IPS DF 6.9 (cell line): ENCODE results near the gene ABCA1.
"Not testable (repeated sequence)": the region's sequence is repeated elsewhere in the genome, so short reads cannot be mapped to it uniquely, and the experiment has no call there.

ENCODE experiments used
- DNase-seq: peaks from one replicate; pipeline ENCODE4 v3.0.0-alpha.2; 2013; ENCODE audit warnings: low read depth, low spot score
- H3K27ac ChIP-seq: one replicate; pipeline ENCODE4 v1.5.1; 2013; ENCODE audit warnings: low read length, control low read depth
- H3K27me3 ChIP-seq: 2 replicates; pipeline ENCODE4 v1.6.1; 2013; ENCODE audit warnings: mild to moderate bottlenecking, low read length; ENCODE audit not compliant: control insufficient read depth, insufficient read depth
- H3K36me3 ChIP-seq: 2 replicates; pipeline ENCODE4 v1.6.1; 2013; ENCODE audit warnings: low read length; ENCODE audit not compliant: control insufficient read depth, insufficient read depth
- H3K4me1 ChIP-seq: 2 replicates; pipeline ENCODE4 v1.6.1; 2013; ENCODE audit warnings: low read length; ENCODE audit not compliant: control insufficient read depth, insufficient read depth
- H3K4me3 ChIP-seq: 2 replicates; pipeline ENCODE4 v1.5.1; 2013; ENCODE audit warnings: mild to moderate bottlenecking, low read length
- H3K9me3 ChIP-seq: 2 replicates; pipeline ENCODE4 v1.6.1; 2013; ENCODE audit warnings: low read length, inconsistent platforms; ENCODE audit not compliant: control insufficient read depth, insufficient read depth
- WGBS: extraction: QIAGEN DNeasy Blood & Tissue Kit; methylation state at CpG from one replicate; pipeline ENCODE4 v1.1.7; 2013; ENCODE audit warnings: mixed read lengths, missing lambda C conversion rate; ENCODE audit not compliant: insufficient read length, insufficient coverage; 5-methylcytosine and 5-hydroxymethylcytosine counted together

The ABCA1 gene, protein sequence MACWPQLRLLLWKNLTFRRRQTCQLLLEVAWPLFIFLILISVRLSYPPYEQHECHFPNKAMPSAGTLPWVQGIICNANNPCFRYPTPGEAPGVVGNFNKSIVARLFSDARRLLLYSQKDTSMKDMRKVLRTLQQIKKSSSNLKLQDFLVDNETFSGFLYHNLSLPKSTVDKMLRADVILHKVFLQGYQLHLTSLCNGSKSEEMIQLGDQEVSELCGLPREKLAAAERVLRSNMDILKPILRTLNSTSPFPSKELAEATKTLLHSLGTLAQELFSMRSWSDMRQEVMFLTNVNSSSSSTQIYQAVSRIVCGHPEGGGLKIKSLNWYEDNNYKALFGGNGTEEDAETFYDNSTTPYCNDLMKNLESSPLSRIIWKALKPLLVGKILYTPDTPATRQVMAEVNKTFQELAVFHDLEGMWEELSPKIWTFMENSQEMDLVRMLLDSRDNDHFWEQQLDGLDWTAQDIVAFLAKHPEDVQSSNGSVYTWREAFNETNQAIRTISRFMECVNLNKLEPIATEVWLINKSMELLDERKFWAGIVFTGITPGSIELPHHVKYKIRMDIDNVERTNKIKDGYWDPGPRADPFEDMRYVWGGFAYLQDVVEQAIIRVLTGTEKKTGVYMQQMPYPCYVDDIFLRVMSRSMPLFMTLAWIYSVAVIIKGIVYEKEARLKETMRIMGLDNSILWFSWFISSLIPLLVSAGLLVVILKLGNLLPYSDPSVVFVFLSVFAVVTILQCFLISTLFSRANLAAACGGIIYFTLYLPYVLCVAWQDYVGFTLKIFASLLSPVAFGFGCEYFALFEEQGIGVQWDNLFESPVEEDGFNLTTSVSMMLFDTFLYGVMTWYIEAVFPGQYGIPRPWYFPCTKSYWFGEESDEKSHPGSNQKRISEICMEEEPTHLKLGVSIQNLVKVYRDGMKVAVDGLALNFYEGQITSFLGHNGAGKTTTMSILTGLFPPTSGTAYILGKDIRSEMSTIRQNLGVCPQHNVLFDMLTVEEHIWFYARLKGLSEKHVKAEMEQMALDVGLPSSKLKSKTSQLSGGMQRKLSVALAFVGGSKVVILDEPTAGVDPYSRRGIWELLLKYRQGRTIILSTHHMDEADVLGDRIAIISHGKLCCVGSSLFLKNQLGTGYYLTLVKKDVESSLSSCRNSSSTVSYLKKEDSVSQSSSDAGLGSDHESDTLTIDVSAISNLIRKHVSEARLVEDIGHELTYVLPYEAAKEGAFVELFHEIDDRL (N-terminal part only)

DNA sequence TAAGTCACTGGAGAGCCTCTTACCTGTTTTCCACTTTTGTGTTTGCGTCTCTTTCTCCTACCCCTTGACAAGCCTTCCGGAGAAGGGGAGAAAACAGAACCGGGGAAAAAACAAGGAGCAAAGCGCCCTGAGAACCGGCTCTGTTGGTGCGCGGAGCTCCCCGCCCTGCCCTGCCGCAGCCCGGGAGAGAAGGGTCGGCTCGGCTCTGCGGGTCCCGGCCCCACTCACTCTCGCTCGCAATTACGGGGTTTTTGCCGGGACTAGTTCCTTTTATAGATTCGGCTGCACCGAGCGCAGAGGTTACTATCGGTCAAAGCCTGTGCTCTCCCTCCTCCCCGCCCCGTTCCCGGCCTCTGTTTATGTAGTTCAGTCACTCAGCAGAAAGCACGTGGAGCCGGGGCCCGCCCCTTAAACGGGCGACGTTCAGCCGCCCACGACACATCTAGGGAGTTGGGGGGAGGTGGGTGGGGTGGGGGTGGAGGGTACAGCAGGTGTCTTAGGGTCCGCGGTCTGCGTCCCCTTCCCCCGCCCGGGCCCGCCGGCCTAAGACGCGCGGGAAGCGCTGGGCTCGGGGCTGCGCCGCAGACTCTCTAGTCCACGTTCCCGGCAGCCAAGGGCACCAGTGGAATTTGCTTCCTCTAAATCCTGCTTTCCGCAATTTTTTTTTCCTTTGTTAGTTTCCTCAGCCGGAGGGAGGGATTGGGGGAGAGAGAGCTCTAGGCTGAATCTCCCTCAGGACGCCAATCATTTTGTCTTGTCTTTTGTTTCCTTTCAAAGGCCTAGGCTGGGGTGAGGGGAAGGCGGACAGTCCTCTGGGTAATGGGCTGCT is at the start of gene ABCA1:
Gene ABCA1 (minus strand): TSS at position 244 of the 829 bp plus-strand sequence. CDS start 24,476 bp downstream, outside the sequence.
- DNase-seq: peak; percentile 54
- H3K27ac ChIP-seq: no peak within 1 kb of the TSS
- no peaks in the 10 kb centered on the region for H3K27me3 ChIP-seq
- H3K4me1 ChIP-seq: no peaks in the 10 kb centered on the region; the same call in 1 of the 2 replicates
- no peaks in the 10 kb centered on the region for H3K36me3 ChIP-seq
- H3K4me3 ChIP-seq: peak within 1 kb of the TSS; percentile 51; the same call in 1 of the 2 replicates
- no CpG with 5 or more reads among the region's 53 CpGs for WGBS
- H3K9me3 ChIP-seq: no peaks in the 10 kb centered on the region

DNA sequence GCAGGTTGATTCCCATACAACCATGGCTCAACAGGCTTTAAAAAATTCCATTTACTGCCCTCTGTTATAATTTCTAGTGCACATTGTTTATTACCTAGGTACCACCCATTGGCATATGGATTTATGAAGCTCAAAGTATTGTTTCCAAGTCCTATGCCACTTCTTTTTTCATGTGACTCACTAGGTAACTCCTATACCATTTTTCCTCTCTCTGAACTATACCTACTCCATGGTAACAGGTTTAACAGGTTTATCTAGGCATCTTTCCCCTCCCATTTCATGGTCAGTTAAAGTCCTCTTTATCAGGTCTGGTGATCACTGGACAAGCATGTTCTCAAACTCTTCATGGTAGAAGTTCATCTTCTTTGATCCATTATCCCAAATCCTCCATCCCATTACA is 49.6 kb upstream of the ABCA1 start:
- no peaks in the 10 kb centered on the region for H3K9me3 ChIP-seq
- no peaks in the 10 kb centered on the region for H3K36me3 ChIP-seq
- H3K4me1 ChIP-seq: no peaks in the 10 kb centered on the region
- H3K27ac ChIP-seq: no peak overlapping the region
- no peaks in the 10 kb centered on the region for H3K27me3 ChIP-seq
- DNase-seq: no peak
- no peak overlapping the region for H3K4me3 ChIP-seq

DNA sequence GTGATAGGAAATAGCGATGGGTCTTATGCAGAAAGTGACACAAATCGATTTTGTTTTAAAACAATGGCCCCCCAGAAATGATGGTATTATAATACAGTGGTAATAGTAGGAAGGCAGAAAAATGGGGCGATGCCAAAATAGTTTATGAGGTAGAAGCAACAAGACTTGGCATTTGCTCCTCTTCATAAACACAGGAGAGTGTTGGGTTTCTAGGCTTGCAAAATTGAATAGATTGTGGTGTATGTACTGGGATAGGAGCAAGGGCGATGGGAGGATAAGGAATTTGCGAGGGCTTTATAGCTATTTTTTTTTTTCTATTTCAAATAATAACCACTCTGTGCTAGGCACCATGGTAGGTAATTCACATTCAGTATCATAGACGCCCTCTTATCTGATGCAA is 49.2 kb upstream of the ABCA1 start:
- Histone ChIP-seq H3K36me3 (no peaks in the 10 kb centered on the region), H3K9me3 (no peaks in the 10 kb centered on the region), H3K4me1 (no peaks in the 10 kb centered on the region), H3K4me3 (no peak overlapping the region), H3K27me3 (no peaks in the 10 kb centered on the region), H3K27ac (no peak overlapping the region)
- 100% methylated on average over 2 of the region's 6 CpGs for WGBS
- no peak for DNase-seq

DNA sequence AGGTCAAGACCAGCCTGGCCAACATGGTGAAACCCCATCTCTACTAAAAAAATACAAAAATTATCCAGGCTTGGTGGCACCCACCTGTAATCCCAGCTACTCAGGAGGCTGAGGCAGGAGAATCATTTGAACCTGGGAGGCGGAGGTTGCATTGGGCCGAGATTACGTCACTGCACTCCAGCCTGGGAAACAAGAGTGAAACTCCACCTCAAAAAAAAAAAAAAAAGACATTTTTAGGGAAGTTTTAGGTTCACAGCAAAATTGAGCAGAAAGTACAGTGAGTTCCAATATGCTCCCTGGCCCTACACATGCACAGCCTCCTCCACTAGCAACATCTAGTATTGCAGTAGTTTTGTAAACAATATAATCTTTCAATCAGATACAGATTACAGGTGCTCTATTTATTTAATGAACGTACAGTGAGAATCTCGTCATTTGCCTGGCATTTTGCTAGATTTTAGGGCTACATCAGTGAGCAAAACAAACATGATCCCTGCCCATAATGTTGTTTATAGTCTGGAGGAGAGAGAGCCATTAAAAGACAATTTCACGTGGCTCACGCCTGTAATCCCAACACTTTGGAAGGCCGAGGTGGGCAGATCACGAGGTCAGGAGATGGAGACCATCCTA is 48.1 kb upstream of the ABCA1 start:
- not testable (repeated sequence) for H3K27ac ChIP-seq, H3K4me3 ChIP-seq, H3K4me1 ChIP-seq, H3K36me3 ChIP-seq, DNase-seq, H3K27me3 ChIP-seq, H3K9me3 ChIP-seq
- no CpG with 5 or more reads among the region's 9 CpGs for WGBS

DNA sequence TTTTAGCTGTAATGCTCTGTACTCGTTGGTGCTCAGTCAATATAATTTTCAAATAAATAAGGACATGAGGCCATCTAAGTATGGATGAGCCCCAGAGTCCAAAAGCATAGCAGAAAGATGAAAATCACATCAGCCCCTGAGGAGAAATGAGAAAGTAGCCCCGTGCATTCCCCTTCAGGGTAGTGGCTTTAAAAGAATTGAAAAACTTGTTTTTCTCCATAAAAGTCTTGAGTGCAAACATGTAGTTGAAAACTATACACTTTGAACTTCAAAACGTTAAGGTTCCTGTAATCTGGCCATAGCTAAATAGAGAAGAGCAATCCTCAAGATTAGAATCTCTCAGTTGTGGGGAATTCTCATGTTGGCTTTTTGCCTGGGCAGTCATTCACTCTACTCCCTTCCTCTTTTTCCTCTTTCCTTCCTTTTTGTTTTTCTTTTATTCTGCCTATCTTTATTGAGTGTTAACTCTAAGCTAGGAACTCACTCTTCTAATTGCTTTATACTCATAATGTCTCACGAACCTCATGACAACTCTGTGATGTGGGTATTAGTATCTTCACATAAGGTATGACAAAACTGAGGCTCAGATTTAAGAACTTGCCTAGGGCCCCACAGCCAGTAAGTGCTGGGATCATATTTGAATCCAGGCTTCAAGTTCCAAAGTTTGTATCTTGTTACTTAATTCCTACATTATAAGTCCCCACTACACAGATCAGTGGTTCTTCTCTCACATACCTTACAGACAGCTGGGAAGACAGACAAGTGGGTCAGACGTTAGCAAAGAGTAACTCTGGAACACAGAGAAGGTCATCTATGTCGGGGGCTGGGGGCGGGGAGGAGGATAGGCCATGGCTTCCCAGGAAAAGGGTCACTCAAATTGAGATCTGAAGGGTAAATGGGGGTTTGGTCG is 46.4 kb upstream of the ABCA1 start:
- H3K27me3 ChIP-seq: no peaks in the 10 kb centered on the region
- no peaks in the 10 kb centered on the region for H3K36me3 ChIP-seq
- H3K4me1 ChIP-seq: no peaks in the 10 kb centered on the region
- no peak overlapping the region for H3K4me3 ChIP-seq
- no peaks in the 10 kb centered on the region for H3K9me3 ChIP-seq
- no CpG with 5 or more reads among the region's 8 CpGs for WGBS
- no peak overlapping the region for H3K27ac ChIP-seq
- DNase-seq: no peak

DNA sequence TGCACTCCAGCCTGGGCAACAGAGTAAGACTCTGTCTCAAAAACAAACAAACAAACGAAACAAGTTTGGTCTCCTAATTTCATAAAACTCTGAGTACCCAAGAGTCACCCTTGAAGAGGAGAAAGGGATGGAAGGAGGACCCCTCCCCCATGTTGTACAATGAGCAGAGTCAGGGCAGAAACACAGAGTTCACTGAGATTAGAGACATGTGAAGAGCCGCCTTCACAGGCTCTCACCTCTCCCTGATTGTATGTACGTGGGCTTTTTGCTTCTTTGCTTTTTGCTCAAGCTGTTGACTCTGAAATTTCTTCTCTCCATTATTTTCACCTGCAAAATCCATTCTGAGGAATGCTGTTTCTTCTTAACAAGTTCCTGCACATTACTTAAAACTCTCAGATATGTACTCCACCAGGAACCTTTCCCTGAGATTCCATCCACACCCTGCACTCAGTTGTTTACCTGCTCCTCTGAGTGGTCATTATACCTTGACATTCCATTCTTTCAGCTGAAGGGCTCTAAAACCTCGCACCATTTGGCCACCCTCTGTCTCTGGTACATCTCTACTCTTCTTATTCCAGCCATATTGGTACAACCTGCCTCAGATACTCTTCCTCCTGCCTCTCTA is 44.4 kb upstream of the ABCA1 start:
- Histone ChIP-seq H3K9me3 (no peaks in the 10 kb centered on the region), H3K4me3 (no peak overlapping the region), H3K27me3 (no peaks in the 10 kb centered on the region), H3K27ac (no peak overlapping the region), H3K36me3 (no peaks in the 10 kb centered on the region), H3K4me1 (no peaks in the 10 kb centered on the region)
- no peak for DNase-seq
- no CpG with 5 or more reads among the region's 4 CpGs for WGBS

DNA sequence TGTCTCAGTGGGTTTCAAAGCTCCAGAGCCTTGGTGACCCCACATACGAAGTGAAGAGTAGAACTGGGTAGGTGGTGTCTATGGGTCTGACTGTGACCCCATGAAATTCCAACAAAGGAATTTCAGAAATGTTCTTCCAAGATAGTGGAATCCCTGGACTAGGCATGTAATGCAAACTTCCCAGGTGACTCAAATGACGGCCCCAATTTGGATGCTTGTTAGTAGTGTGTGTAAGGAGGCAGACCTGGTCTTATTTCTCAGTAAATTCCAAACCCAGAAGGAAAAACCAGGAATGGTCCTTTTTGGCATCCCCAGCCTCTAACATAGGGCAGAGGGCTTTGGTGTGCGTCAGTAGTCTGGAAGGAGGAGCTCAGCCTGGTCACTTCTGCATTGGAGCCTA is 43.6 kb upstream of the ABCA1 start:
- H3K4me3 ChIP-seq: no peak overlapping the region
- H3K4me1 ChIP-seq: no peaks in the 10 kb centered on the region
- no peaks in the 10 kb centered on the region for H3K36me3 ChIP-seq
- no peak for DNase-seq
- H3K27me3 ChIP-seq: no peaks in the 10 kb centered on the region
- no CpG with 5 or more reads among the region's 3 CpGs for WGBS
- H3K9me3 ChIP-seq: no peaks in the 10 kb centered on the region
- no peak overlapping the region for H3K27ac ChIP-seq

DNA sequence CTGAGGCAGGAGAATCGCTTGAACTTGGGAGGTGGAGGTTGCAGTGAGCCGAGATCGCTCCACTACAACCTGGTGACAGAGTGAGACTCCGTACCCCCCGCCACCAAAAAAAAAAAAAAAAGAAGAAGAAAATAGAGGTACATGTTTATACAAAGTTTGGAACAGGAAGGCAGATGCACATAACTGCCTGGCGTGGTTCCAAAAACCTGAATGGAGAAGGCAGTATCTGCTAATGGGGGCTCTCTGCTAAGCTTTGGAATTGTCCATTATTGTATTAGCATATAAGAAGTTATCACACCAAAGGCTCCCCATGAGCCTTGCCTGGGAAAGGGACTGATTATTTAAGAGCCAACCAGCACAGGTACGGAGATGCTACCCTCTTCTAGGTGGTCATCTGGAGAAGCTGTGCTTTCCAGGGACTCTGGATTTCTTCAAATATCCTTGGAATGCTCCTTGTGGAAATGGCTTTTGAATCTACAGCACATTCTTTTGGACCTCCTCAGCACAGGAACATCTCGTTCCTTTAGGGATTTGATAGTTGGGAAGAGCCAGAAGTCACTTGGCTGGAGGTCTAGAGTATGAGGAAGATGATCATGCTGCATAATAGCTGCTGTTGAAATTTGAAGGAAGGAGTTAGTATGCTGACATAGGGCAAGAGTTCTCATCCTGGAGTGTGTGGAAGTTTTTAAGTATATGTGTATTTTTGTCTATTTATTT is 42.5 kb upstream of the ABCA1 start:
- Histone ChIP-seq H3K9me3 (no peaks in the 10 kb centered on the region), H3K4me1 (no peaks in the 10 kb centered on the region), H3K4me3 (no peak overlapping the region), H3K27ac (no peak overlapping the region), H3K36me3 (no peaks in the 10 kb centered on the region), H3K27me3 (no peaks in the 10 kb centered on the region)
- WGBS: no CpG with 5 or more reads among the region's 8 CpGs
- no peak for DNase-seq
